GM10847 (cell line): Measurements from ENCODE around the gene SMAD4.

Experiments
- POLR2A ChIP-seq: IDR thresholded peaks from 2 replicates; pipeline ENCODE4 v1.6.1; 2011; ENCODE audit not compliant: insufficient read length; ENCODE audit errors: extremely low read depth

The SMAD4 gene

DNA sequence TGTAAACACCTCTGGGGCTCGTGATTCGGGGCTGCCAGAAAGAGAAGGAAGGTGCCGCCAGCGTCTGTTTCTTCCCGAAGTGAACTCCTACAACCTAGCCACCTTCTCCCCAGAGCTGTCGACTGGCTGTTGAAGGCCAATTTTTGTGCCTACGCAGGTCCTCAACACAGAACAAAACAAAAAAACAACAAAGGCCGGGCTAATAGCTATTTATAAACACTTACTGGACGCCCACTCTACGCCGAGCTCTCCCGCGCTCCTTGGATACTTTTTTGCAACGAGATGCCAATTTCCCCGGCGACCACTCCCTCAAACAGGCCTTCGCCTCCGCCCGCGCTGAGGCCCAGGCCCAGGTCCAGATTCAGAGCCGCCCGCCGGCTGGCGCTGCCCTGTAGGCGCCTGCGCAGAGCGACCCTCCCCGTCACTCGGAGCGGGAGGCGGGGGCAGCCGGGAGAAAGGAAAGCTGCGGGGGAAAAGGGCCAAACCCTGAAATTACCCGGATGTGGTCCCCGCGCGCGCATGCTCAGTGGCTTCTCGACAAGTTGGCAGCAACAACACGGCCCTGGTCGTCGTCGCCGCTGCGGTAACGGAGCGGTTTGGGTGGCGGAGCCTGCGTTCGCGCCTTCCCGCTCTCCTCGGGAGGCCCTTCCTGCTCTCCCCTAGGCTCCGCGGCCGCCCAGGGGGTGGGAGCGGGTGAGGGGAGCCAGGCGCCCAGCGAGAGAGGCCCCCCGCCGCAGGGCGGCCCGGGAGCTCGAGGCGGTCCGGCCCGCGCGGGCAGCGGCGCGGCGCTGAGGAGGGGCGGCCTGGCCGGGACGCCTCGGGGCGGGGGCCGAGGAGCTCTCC lies at the start of gene SMAD4:
Gene SMAD4, plus strand, starts transcription at position 520 of the 843 bp plus-strand sequence. CDS start 16,834 bp downstream, outside the sequence.
- TF ChIP-seq POLR2A: peak; percentile 94

DNA sequence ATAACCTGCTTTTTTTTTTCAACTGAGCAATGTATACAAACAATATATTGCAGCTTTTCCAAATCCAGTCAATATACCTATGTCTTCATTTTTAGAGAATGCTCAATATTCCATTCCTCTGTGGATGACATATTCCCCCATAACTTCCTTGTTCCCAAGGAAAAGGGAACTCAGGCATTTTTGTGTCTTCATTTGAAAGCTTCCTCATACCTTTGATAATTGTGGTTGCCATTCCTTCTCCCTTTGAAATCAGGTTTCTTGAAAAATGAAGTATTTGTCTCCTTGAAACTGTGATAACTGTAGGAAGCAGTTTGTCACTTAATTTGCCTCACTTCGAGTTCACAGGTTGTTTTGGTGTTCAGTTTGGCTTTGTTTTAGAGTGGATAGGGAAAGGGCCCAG lies 48.6 kb upstream of the SMAD4 start:
- no peak for TF ChIP-seq POLR2A

DNA sequence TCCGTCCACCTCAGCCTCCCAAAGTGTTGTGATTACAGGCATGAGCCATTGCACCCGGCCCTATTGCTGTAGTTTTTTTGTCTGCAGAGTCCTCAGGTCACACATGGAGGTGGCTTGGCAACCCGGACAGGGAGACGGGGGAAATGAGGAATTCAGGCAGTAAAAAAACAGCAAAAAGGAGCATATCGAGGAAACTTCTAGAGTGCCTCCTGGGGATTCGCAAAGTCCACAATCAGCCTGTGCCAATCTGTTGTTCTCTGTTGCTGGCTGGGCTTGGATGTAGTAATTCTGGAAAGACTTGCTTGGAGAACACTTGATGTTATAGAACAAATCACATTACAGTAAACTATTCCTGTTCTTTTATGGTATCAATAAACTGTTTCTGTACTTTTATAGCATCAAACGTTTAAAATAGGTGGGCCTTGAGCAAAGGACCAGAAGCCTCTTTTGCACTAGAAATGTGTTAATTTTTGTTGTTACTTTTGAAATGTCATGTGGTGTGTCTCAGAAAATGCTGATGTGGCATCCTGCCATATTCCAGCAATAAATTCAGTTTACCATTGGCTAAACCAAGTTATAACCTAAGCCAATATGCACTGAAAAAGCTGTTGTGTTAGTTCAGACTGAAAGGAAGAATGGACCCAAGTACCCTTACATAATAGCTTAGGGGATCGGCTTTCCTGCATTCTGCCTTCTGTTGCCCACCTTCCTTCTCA lies 47.8 kb upstream of the SMAD4 start:
- no peak for TF ChIP-seq POLR2A

DNA sequence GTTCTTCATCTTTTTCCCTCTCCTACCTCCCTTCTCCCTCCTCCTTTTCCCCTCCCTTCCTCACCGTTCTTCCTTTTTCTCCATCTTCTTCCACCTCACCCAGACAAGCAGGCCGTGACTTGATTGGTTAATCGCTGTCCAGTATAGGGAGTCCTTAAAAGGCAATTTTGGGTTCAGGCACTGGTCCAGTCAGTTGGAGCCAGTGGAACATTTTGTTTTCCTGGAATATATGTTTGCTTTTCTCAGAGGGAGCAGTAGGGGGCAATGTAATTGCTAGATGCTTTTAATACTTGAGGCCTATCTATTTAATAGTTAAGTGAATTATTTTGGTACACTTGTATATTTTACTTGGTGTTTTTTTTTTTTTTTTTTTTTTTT lies 47.2 kb upstream of the SMAD4 start:
- TF ChIP-seq POLR2A: no peak

DNA sequence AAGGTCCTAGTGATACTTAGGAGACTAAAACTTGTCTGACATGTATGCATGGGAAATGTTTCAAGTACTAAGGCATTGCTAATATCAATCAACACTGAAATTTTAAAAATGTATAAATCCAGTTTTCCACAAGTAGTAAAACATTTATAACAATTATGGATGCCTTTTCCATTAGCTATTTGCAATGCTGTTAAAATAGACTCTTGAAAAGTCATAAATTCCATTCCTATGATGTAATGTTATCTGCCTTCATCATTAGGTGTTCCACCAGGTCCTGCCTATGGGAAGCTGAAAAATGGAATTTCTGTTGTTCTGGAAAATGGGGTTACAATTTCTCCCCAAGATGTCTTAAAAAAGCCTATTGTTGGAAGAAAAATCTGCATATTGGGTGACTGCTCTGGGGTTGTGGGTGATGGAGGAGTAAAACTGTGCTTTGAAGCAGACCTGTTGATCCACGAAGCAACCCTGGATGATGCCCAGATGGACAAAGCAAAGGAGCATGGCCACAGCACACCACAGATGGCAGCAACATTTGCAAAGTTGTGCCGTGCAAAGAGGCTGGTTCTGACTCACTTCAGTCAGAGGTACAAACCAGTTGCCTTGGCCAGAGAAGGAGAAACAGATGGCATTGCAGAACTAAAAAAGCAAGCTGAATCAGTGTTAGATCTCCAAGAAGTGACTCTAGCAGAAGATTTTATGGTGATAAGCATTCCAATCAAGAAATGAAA lies 43.5 kb upstream of the SMAD4 start:
- TF ChIP-seq POLR2A: no peak

DNA sequence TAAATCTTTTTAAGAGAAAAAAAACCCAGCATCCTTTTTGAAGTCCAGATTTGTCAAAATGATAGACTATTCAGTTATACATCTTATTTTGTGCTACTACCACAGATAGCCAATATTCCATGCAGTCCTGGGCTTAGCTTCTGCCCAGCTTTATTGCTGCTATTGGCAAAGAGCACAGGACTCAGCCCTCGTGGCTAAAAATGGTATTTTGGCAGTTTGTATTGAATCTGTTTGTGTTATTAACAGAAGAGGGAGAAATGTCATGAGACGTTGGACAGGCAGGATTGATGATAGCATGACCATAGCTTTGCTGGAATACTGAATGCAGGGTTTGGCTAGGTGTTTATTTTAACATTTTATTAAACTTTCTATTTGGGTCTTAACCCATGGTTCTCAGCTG lies 42.8 kb upstream of the SMAD4 start:
- no peak for TF ChIP-seq POLR2A

DNA sequence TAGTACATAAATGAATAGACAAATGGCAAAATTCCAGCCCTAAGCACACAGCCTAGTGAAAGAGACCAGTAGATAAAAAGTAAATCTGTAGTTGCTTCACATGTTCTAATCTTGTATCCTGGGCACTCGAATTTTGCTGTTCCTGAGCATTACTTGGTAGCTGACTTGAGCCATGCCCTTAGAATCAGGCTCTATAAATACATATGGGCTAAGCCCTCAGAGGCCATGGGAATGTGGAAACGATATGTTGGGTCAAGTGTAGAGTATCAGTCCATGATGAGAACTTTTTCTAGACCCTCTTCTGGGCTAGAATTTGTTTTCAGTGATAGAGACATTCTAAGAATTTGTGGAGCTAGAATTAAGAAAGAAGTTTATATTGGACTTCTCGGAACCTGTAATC lies 40.3 kb upstream of the SMAD4 start:
- TF ChIP-seq POLR2A: no peak

DNA sequence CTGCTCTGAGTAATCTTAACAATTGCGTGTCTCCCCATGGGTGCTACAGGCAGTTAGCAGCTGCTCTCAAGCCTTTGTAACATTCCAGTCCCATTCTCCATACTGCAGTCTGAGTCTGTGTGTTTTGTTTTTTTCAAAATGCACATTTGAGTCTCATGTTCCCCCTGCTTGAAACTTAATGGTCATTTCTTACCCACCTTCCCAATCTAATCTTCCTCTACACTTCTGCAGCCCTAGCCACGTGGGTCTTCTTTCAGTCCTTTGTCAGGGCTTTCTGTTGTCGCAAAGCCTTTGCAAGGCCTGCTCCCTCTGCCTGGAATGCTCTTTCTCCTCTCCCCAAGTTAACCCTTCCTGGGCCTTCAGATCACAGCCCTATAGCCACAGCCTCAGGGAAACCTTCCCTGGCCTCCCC lies 37.7 kb upstream of the SMAD4 start:
- TF ChIP-seq POLR2A: no peak

DNA sequence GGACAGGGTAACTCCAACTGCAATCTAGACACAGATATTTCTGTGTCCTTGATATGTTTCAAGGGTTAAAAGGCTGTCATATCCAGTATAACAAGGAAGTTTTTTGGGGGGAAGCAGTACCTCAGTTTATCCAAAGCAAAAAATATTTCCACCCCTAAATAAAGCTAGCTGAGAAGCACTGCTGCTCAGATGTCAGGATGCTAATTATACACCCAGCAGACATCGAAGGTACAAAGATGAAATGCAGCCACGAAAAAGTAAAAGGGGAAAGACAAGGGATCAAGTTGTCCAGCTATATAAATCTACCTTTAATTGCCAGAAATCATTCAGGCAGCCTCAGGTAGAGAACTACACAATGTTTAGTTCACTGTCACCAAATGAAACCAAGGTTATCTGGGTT lies 36.0 kb upstream of the SMAD4 start:
- no peak for TF ChIP-seq POLR2A

DNA sequence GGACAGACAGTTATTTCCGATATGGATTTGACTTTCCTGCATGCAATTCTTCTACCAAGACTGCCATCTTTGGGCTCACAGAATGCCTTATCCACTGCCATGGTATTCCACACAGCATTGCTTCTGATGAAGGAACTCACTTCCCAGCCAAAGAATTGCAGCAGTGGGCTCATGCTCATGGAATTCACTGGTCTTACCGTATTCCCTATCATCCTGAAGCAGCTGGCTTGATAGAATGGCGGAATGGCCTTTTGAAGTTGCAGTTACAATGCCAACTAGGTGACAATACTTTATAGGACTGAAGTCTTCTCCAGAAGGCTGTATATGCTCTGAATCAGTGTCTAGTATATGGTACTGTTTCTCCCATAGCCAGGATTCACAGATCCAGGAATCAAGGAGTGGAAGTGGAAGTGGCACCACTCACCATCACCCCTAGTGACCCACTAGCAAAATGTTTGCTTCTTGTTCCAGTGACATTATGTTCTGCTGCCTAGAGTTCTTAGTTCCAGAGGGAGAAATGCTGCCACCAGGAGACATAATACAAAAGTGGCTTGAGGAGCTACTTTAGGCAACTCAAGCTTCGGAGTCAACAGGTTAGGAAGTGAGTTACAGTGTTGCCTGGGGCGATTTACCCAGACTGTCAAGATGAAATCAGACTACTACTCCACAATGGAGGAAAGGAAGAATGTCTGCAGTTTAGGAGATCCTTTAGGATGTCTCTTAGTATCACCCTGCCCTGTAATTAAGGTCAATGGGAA lies 23.8 kb upstream of the SMAD4 start:
- no peak for TF ChIP-seq POLR2A

DNA sequence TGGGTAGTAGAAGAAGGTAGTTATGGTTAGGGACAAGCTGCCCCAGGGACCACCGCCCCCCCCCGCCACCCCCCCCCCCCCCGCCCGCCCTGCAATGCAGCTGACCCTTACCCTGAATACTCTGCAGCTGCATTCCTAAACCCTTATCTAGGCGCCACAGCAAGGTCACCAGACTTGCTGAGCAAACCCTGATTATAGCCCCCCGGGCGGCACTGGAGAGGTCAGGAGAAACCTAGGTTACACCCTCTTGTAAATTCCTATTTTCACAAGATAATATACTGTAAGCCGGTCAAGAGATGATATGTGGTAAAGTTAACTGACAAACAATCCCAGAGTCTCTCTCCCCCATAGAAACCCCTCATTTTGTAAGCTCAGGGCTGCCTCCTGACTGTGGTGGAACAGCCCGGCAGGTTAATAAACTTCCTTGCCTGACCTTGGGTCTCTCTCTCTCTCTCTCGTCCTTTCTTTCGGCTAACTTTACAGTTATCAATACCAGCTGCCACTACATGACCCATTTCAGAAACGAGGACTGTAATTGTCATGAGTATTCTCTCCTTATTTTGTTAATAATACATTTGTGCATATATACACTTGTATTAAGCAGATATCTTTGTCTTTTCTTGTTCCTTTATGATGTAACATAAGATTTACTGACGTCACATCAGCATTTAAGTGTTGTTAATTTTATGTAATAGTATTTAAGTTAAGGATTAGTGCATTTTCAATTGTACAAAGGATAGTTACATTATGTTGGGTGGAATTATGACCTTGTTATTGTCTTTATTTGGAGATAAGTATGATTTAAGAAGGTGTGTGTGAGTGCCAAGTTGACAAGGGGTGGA lies 22.8 kb upstream of the SMAD4 start:
- TF ChIP-seq POLR2A: no peak

DNA sequence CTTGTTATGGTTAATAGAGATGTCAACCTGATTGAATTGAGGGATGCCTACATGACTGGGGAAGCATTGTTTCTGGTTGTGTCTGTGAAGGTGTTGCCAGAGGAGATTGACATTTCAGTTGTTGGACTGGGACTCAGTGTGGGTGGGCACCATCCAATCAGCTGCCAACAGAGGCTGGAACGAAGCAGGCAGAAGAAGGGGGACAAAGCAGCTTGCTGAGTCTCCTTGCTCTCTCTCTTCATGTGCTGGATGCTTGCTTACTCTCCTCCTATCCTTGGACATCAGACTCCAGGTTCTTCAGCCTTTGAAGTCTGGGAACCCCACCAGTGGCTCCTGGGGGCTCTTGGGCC lies 22.2 kb upstream of the SMAD4 start:
- no peak for TF ChIP-seq POLR2A

DNA sequence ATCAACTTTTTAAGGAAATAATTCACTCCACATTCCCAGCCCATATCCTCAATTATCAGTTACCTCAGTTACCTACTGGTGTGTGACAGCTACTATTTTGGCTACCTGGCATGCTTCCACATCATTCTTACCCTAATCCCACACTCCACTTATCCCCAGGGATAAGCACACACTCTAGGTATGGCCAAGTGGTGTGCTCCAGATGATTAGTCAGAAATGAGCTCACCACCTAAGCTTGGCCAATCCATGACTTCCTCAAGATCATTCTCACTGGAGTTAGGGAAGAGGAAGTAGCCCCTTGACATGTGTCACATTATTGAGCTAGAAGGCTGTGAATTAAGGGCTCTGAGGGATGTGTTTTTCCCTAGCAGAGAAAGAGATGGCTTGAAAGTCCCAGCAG lies 20.9 kb upstream of the SMAD4 start:
- no peak for TF ChIP-seq POLR2A

DNA sequence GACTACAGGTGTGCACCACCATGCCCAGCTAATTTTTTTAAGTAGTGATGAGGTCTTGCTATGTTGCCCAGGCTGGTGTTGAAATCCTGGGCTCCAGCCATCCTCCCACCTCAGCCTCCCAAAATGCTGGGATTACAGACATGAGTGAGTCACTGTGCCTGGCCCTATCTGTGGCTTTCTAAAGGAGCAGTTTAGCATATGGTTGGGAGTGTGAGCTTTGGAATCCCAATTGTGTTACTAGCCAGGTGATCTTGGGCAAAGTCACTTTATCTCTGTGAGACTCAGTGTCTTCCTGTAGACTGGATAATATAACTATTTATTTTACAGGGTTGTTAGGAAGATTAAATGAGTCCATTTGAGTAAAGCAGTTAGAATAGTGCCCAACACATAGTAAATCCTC lies 19.8 kb upstream of the SMAD4 start:
- no peak for TF ChIP-seq POLR2A

DNA sequence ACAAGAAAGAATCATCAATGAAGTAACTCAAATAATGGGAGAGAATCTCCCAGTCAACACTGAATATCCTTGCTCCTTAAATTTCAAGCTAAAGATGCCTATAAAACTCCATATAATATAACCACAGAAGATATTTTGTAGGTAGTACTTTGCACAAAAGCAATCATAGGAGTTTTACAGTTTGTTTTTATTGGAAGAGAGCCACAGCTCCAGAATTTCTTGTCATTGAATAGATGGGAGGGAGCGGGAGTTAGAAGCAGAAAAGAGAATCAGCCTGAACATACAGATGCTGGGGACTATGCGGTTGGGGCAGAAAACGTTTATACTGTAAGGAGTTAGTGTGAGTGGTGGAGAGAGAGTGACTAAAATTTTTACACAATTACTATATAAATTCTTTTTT lies 18.3 kb upstream of the SMAD4 start:
- TF ChIP-seq POLR2A: no peak

DNA sequence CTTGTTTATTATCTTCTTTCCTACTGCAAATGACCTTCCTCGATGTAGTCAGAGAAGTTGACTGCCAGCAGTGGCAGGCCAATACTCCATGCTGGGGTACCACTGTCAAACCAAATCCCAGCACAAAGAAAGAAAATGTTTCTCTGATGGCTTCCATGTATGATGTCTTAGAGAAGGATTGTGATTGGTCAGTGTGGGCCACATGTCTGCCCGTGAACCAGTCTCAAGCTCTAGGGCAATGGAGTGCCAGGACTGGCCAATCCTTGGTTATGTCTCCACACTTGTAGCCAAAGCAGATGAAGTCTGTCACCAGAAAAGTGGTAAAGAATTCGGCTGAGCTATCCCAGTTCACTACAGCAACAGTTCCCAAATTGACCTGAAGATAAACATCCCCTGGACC lies 17.6 kb upstream of the SMAD4 start:
- TF ChIP-seq POLR2A: no peak
